ENCODE measurements around the gene RASGRP4. TPM values are rescaled to one million over a fixed set of nuclear protein-coding genes. Genes with fewer than 3 reads are reported as not detected.

RASGRP4 gene
- total RNA-seq, 1 experiment from 2014 or later: not detected

DNA sequence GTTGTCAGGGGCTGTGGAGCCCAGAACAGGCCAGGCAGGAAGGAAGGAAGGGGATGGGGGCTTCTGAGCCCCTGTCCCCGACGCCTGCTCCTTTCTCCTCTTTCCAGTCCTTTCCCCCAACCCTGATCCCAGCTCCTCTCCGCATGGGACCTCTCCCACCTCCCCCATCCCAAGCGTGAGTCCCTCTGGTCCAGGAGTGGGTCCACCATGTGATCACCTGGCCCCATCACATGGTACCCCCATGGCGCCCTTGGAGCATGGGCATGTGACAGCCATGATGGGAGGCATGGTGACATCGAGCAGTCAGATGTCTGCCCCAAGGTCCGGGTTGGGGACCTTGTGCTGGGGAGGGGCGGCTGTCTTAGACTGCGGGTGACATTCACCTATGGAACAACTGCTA is 16.7 kb upstream of the RASGRP4 start:
- intact Hi-C loops (cut with micrococcal nuclease; ENCODE audit: unreplicated experiment): no loop called here
- H3K27me3 ChIP-seq (replicated peaks; ENCODE audit: insufficient read depth, low read depth, low read length, poor library complexity): no peaks in the 10 kb centered on the region
- H3K27ac ChIP-seq (ENCODE audit: low read depth, low read length, poor library complexity, severe bottlenecking): no peak overlapping the region
- H3K36me3 ChIP-seq (ENCODE audit: insufficient read depth, low read length, poor library complexity, severe bottlenecking): no peaks in the 10 kb centered on the region
- no TSS peak for BruUV-seq (replicated peaks)
- H3K4me1 ChIP-seq (ENCODE audit: insufficient read depth, low read length, poor library complexity, severe bottlenecking): no peaks in the 10 kb centered on the region
- H3K9me3 ChIP-seq (ENCODE audit: low read depth, low read length, poor library complexity, severe bottlenecking): no peaks in the 10 kb centered on the region
- CTCF ChIA-PET: no interaction called here
- TF ChIP-seq CTCF (conservative IDR thresholded peaks at IDR 0.05; ENCODE audit: low read depth, low read length) (no peak), EZH2 (IDR thresholded peaks at IDR 0.05; ENCODE audit: borderline replicate concordance, low read depth, low read length, poor library complexity, severe bottlenecking) (no peak)
- no peak for DNase-seq (ENCODE audit: low spot score)
- POLR2A ChIA-PET (ENCODE audit: low non-redundant PET): no interaction called here
- H3K4me3 ChIP-seq (ENCODE audit: low read depth, low read length, poor library complexity, severe bottlenecking): no peak overlapping the region

GRCh38 chr19:38441657-38442348 is 15.8 kb upstream of the RASGRP4 start:
- TF ChIP-seq CTCF (conservative IDR thresholded peaks at IDR 0.05; ENCODE audit: low read depth, low read length) (0 out of 2 replicates have a peak, but pooled peaks have one; percentile 18), EZH2 (IDR thresholded peaks at IDR 0.05; ENCODE audit: borderline replicate concordance, low read depth, low read length, poor library complexity, severe bottlenecking) (no peak)
- Histone ChIP-seq H3K4me1 (ENCODE audit: insufficient read depth, low read length, poor library complexity, severe bottlenecking) (no peaks in the 10 kb centered on the region), H3K27ac (ENCODE audit: low read depth, low read length, poor library complexity, severe bottlenecking) (no peak overlapping the region), H3K36me3 (ENCODE audit: insufficient read depth, low read length, poor library complexity, severe bottlenecking) (no peaks in the 10 kb centered on the region), H3K27me3 (replicated peaks; ENCODE audit: insufficient read depth, low read depth, low read length, poor library complexity) (no peaks in the 10 kb centered on the region), H3K4me3 (ENCODE audit: low read depth, low read length, poor library complexity, severe bottlenecking) (no peak overlapping the region), H3K9me3 (ENCODE audit: low read depth, low read length, poor library complexity, severe bottlenecking) (no peaks in the 10 kb centered on the region)
- POLR2A ChIA-PET (ENCODE audit: low non-redundant PET): no interaction called here
- intact Hi-C loops (cut with micrococcal nuclease; ENCODE audit: unreplicated experiment): no loop called here
- CTCF ChIA-PET: no interaction called here
- BruUV-seq (replicated peaks): no TSS peak
- no peak for DNase-seq (ENCODE audit: low spot score)

GRCh38 chr19:38440592-38440991 is 14.6 kb upstream of the RASGRP4 start:
- POLR2A ChIA-PET (ENCODE audit: low non-redundant PET): no interaction called here
- no TSS peak for BruUV-seq (replicated peaks)

More at GRCh38 chr19:38440592-38440991, 14.6 kb upstream of the RASGRP4 start:
- no peak for TF ChIP-seq CTCF (conservative IDR thresholded peaks at IDR 0.05; ENCODE audit: low read depth, low read length)
- no peak for TF ChIP-seq EZH2 (IDR thresholded peaks at IDR 0.05; ENCODE audit: borderline replicate concordance, low read depth, low read length, poor library complexity, severe bottlenecking)
- H3K4me3 ChIP-seq (ENCODE audit: low read depth, low read length, poor library complexity, severe bottlenecking): no peak overlapping the region
- H3K27me3 ChIP-seq (replicated peaks; ENCODE audit: insufficient read depth, low read depth, low read length, poor library complexity): no peaks in the 10 kb centered on the region
- CTCF ChIA-PET: no interaction called here
- no peak for DNase-seq (ENCODE audit: low spot score)
- H3K4me1 ChIP-seq (ENCODE audit: insufficient read depth, low read length, poor library complexity, severe bottlenecking): no peaks in the 10 kb centered on the region
- H3K9me3 ChIP-seq (ENCODE audit: low read depth, low read length, poor library complexity, severe bottlenecking): no peaks in the 10 kb centered on the region
- H3K36me3 ChIP-seq (ENCODE audit: insufficient read depth, low read length, poor library complexity, severe bottlenecking): no peaks in the 10 kb centered on the region
- intact Hi-C loops (cut with micrococcal nuclease; ENCODE audit: unreplicated experiment): no loop called here
- H3K27ac ChIP-seq (ENCODE audit: low read depth, low read length, poor library complexity, severe bottlenecking): no peak overlapping the region

Measured in A673 (cell line).